ENCODE results near the gene OSTC. TPM values are rescaled to one million over a fixed set of nuclear protein-coding genes. Genes with fewer than 3 reads are reported as not detected.

Gene OSTC
- total and polyA plus RNA-seq, 9 of the 15 experiments (the other 6 are each of a cell fraction or from before 2014, with no cell fraction given) = 112 to 966 (median 235) TPM

DNA sequence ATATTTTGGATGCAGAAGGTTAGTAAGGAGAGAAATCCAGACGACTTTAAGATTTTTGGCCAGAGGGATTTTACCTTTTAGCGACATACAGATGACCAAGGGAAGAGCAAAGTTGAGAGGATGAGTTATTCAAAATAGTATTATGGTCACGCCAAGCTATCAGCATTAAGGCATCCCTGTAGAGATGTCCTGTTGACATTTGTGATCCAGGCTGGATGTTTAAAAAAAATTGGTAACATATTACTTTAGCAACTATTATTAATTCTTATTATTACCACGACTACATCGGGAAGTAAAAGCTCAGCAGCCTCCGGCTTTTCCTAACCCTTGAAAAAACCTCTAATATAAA is 562 bp upstream of the OSTC start:
- peak; percentile 32 for ATAC-seq

More for the DNA sequence above, 562 bp upstream of the OSTC start:
- H3K9me1 ChIP-seq (ENCODE audit: control insufficient read depth, insufficient read depth, low read length) = no peaks in the 10 kb centered on the region
- H3K4me1 ChIP-seq (replicated peaks in 1 of 2; ENCODE audit: control insufficient read depth in 2 of 2, insufficient read depth in 2 of 2, low read length in 2 of 2) = peaks cover 0 to 3% of the 10 kb centered on the region in 2 experiments; a peak in 2 of 5 replicates
- intact Hi-C loops (cut with micrococcal nuclease) = no loop called here
- peak overlapping the region; percentile 95 for H2AFZ ChIP-seq (ENCODE audit: low read depth, low read length)
- POLR2A ChIA-PET = interaction anchor here (0.7 to 2.7 kb wide), 11 partner anchors 12 to 155 kb away, joined by 3 to 10 read pairs (median 3); partner anchors contain the start of gene RPL34
- in situ Hi-C loops (cut with MboI) = no loop called here
- peaks cover 26% of the 10 kb centered on the region for H3K36me3 ChIP-seq (ENCODE audit: control insufficient read depth, insufficient read depth, low read length)
- TSS peak; percentile 96 for BruUV-seq (replicated peaks)
- H3K4me2 ChIP-seq (ENCODE audit: insufficient read depth, low read length) = peak overlapping the region; percentile 96
- peaks cover 46% of the 10 kb centered on the region for H3K79me2 ChIP-seq (ENCODE audit: control insufficient read depth, insufficient read depth, low read length)
- peak overlapping the region; percentile 96 to 99; a peak in 3 of 4 replicates for H3K9ac ChIP-seq (ENCODE audit: insufficient read depth in 1 of 2, low read depth in 2 of 2, low read length in 2 of 2)
- no peak for DNase-seq (ENCODE audit: extremely low read depth in 1 of 4, low spot score in 3 of 4)
- TF ChIP-seq ZNF766 (CRISPR knock-in tag; conservative IDR thresholded peaks at IDR 0.05) (0 out of 2 replicates have a peak, but pooled peaks have one; percentile 22), FOXA3 (CRISPR knock-in tag; conservative IDR thresholded peaks at IDR 0.05 in 1 of 2, IDR thresholded peaks at IDR 0.05 in 1 of 2) (peak in 1 of 2 experiments; percentile 36; a peak in 1 of 4 replicates), FOXK2 (conservative IDR thresholded peaks at IDR 0.05 in 1 of 2, IDR thresholded peaks at IDR 0.05 in 1 of 2; ENCODE audit: low read depth in 2 of 2) (peak in 1 of 2 experiments; percentile 38; a peak in 2 of 4 replicates), SMARCA4 (IDR thresholded peaks at IDR 0.05) (0 out of 2 replicates have a peak, but pooled peaks have one; percentile 30)
- TF ChIP-seq, protein P1, sequence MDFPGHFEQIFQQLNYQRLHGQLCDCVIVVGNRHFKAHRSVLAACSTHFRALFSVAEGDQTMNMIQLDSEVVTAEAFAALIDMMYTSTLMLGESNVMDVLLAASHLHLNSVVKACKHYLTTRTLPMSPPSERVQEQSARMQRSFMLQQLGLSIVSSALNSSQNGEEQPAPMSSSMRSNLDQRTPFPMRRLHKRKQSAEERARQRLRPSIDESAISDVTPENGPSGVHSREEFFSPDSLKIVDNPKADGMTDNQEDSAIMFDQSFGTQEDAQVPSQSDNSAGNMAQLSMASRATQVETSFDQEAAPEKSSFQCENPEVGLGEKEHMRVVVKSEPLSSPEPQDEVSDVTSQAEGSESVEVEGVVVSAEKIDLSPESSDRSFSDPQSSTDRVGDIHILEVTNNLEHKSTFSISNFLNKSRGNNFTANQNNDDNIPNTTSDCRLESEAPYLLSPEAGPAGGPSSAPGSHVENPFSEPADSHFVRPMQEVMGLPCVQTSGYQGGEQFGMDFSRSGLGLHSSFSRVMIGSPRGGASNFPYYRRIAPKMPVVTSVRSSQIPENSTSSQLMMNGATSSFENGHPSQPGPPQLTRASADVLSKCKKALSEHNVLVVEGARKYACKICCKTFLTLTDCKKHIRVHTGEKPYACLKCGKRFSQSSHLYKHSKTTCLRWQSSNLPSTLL (IDR thresholded peaks at IDR 0.05) = no peak
- H3K4me3 ChIP-seq = peak overlapping the region; percentile 50
- 2% methylated on average over 6 of the region's 6 CpGs for WGBS (ENCODE audit: insufficient coverage, low coverage, missing lambda C conversion rate)
- H4K20me1 ChIP-seq (replicated peaks; ENCODE audit: control insufficient read depth, insufficient read depth, low read length) = no peaks in the 10 kb centered on the region
- no peak for FAIRE-seq
- CTCF ChIA-PET (ENCODE audit: low intra/inter-chr PET ratio) = no interaction called here
- H3K9me3 ChIP-seq (replicated peaks; ENCODE audit: control insufficient read depth, insufficient read depth, low read depth, low read length) = no peaks in the 10 kb centered on the region
- H3K27ac ChIP-seq (ENCODE audit: extremely low read depth, low read depth, low read length) = peak overlapping the region; percentile 81
- H3K27me3 ChIP-seq (ENCODE audit: control insufficient read depth in 2 of 2, insufficient read depth in 2 of 2, low read length in 2 of 2) = no peaks in the 10 kb centered on the region
